ENCODE measurements around the gene PRKCE.

DNA sequence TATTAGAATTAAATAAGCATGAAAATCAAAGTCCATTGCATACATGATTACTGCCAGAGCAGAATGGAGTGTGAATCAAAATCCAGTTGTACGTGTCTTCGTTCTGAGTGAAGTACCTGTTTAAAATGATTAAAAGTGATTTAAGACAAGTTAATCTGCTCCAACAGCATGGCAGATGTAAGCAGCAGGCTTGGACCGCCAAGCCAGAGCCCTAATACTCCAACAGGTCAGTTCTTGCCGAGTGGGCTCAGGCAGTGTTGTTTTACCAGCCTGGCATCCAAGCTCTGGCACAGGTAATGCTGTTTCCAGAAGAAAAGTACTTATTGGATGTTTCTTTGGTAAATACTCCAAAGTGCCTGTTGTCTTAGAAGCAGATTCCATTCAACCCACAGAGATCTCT, 474.3 kb downstream of the PRKCE start:
- no peak for TF ChIP-seq EZH2 (IDR thresholded peaks at IDR 0.05; ENCODE audit: borderline replicate concordance, low read depth, low read length, poor library complexity, severe bottlenecking)
- TF ChIP-seq, protein P1, sequence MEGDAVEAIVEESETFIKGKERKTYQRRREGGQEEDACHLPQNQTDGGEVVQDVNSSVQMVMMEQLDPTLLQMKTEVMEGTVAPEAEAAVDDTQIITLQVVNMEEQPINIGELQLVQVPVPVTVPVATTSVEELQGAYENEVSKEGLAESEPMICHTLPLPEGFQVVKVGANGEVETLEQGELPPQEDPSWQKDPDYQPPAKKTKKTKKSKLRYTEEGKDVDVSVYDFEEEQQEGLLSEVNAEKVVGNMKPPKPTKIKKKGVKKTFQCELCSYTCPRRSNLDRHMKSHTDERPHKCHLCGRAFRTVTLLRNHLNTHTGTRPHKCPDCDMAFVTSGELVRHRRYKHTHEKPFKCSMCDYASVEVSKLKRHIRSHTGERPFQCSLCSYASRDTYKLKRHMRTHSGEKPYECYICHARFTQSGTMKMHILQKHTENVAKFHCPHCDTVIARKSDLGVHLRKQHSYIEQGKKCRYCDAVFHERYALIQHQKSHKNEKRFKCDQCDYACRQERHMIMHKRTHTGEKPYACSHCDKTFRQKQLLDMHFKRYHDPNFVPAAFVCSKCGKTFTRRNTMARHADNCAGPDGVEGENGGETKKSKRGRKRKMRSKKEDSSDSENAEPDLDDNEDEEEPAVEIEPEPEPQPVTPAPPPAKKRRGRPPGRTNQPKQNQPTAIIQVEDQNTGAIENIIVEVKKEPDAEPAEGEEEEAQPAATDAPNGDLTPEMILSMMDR (conservative IDR thresholded peaks at IDR 0.05; ENCODE audit: low read depth, low read length), result no peak
